Endothelial cell (in vitro differentiated cells): ENCODE measurements around the gene MTIF3. TPM values are rescaled to one million over a fixed set of nuclear protein-coding genes. Genes with fewer than 3 reads are reported as not detected.

Experiments
- DNase-seq: peaks from one replicate; pipeline ENCODE4 v3.0.0; 2021; ENCODE audit warnings: low spot score
- H3K27ac Mint-ChIP-seq: one replicate; pipeline ENCODE4 v1.8.0; 2021; ENCODE audit warnings: mixed read lengths, inconsistent platforms; ENCODE audit not compliant: unreplicated experiment
- H3K27me3 Mint-ChIP-seq: one replicate; pipeline ENCODE4 v1.8.0; 2021; ENCODE audit warnings: mild to moderate bottlenecking, moderate library complexity, mixed read lengths, inconsistent platforms; ENCODE audit not compliant: unreplicated experiment
- H3K36me3 Mint-ChIP-seq: one replicate; pipeline ENCODE4 v1.8.0; 2021; ENCODE audit warnings: mild to moderate bottlenecking, low read depth, mixed read lengths, inconsistent platforms; ENCODE audit not compliant: unreplicated experiment
- H3K4me1 Mint-ChIP-seq: one replicate; pipeline ENCODE4 v1.8.0; 2021; ENCODE audit warnings: mild to moderate bottlenecking, mixed read lengths, inconsistent platforms; ENCODE audit not compliant: unreplicated experiment
- H3K4me3 Mint-ChIP-seq: one replicate; pipeline ENCODE4 v1.8.0; 2021; ENCODE audit warnings: mild to moderate bottlenecking, mixed read lengths, inconsistent platforms; ENCODE audit not compliant: unreplicated experiment
- H3K9me3 Mint-ChIP-seq: one replicate; pipeline ENCODE4 v1.8.0; 2021; ENCODE audit warnings: mixed read lengths, inconsistent platforms; ENCODE audit not compliant: unreplicated experiment
- total RNA-seq: library from RNA; stranded (reverse); fragmentation: NEBNext Ultra II Directional; extraction: Animal tissue kit (Norgen Biotek cat#: 25700); gene quantifications from one replicate; pipeline ENCODE4 v1.2.1, GENCODE V29; 2021; ENCODE audit not compliant: unreplicated experiment
- TF ChIP-seq, protein P1 (sequence below): fragments of 200-600 bp; sonication (generic); IDR thresholded peaks from one replicate; pipeline ENCODE4 v1.5.0; 2021; ENCODE audit warnings: antibody characterized with exemption; ENCODE audit not compliant: unreplicated experiment

MTIF3 gene
- total RNA-seq, 1 donor from 2014 or later = 51.2 TPM

- Mint-ChIP-seq H3K36me3 (peaks cover 26% of the 10 kb centered on the region), H3K4me3 (no peak overlapping the region), H3K27ac (no peak overlapping the region), H3K4me1 (peaks cover 16% of the 10 kb centered on the region), H3K27me3 (peaks cover 2% of the 10 kb centered on the region), H3K9me3 (no peaks in the 10 kb centered on the region)
- TF ChIP-seq, protein P1, sequence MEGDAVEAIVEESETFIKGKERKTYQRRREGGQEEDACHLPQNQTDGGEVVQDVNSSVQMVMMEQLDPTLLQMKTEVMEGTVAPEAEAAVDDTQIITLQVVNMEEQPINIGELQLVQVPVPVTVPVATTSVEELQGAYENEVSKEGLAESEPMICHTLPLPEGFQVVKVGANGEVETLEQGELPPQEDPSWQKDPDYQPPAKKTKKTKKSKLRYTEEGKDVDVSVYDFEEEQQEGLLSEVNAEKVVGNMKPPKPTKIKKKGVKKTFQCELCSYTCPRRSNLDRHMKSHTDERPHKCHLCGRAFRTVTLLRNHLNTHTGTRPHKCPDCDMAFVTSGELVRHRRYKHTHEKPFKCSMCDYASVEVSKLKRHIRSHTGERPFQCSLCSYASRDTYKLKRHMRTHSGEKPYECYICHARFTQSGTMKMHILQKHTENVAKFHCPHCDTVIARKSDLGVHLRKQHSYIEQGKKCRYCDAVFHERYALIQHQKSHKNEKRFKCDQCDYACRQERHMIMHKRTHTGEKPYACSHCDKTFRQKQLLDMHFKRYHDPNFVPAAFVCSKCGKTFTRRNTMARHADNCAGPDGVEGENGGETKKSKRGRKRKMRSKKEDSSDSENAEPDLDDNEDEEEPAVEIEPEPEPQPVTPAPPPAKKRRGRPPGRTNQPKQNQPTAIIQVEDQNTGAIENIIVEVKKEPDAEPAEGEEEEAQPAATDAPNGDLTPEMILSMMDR = no peak
- no peak for DNase-seq
Measured at GRCh38 chr13:27432611-27433210, 17.7 kb downstream of the MTIF3 start.

GRCh38 chr13:27432180-27432579, 18.2 kb downstream of the MTIF3 start:
- H3K4me1 Mint-ChIP-seq = peaks cover 20% of the 10 kb centered on the region
- peaks cover 28% of the 10 kb centered on the region for H3K36me3 Mint-ChIP-seq
- TF ChIP-seq, protein P1 = no peak

DNA sequence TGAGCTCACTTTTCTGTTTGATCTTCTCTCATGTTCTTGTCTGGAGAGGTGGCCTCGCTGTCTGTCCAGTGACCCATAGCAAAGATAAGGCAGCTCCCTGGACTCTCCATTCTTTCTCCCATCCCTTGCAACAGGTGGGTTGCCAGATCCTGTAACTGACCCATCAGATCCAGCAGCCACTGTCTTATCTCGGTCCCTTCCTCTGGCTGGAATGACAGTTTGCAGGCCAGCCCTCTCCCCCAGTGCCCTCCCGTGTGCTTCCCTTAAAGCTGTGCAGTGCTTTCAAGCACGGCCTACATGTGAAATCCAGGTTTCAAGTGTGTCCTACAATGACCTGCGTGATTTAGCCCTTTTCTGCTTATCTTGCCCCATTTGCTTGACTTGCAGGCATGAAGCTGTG, 22.2 kb downstream of the MTIF3 start:
- DNase-seq = no peak

More at GRCh38 chr13:27432180-27432579, 18.2 kb downstream of the MTIF3 start:
- Mint-ChIP-seq H3K27ac (no peak overlapping the region), H3K4me3 (no peak overlapping the region), H3K27me3 (peaks cover 3% of the 10 kb centered on the region), H3K9me3 (no peaks in the 10 kb centered on the region)
- no peak for DNase-seq

GRCh38 chr13:27427641-27428040, 22.7 kb downstream of the MTIF3 start:
- Mint-ChIP-seq H3K4me1 (peaks cover 29% of the 10 kb centered on the region), H3K36me3 (peaks cover 17% of the 10 kb centered on the region), H3K27ac (no peak overlapping the region), H3K9me3 (no peaks in the 10 kb centered on the region), H3K4me3 (no peak overlapping the region), H3K27me3 (peaks cover 8% of the 10 kb centered on the region)
- TF ChIP-seq, protein P1 = no peak
- no peak for DNase-seq

More for the DNA sequence above, 22.2 kb downstream of the MTIF3 start:
- TF ChIP-seq, protein P1 = no peak
- no peaks in the 10 kb centered on the region for H3K9me3 Mint-ChIP-seq
- no peak overlapping the region for H3K4me3 Mint-ChIP-seq
- H3K27me3 Mint-ChIP-seq = peaks cover 8% of the 10 kb centered on the region
- H3K27ac Mint-ChIP-seq = no peak overlapping the region
- H3K4me1 Mint-ChIP-seq = peaks cover 29% of the 10 kb centered on the region
- peaks cover 17% of the 10 kb centered on the region for H3K36me3 Mint-ChIP-seq

DNA sequence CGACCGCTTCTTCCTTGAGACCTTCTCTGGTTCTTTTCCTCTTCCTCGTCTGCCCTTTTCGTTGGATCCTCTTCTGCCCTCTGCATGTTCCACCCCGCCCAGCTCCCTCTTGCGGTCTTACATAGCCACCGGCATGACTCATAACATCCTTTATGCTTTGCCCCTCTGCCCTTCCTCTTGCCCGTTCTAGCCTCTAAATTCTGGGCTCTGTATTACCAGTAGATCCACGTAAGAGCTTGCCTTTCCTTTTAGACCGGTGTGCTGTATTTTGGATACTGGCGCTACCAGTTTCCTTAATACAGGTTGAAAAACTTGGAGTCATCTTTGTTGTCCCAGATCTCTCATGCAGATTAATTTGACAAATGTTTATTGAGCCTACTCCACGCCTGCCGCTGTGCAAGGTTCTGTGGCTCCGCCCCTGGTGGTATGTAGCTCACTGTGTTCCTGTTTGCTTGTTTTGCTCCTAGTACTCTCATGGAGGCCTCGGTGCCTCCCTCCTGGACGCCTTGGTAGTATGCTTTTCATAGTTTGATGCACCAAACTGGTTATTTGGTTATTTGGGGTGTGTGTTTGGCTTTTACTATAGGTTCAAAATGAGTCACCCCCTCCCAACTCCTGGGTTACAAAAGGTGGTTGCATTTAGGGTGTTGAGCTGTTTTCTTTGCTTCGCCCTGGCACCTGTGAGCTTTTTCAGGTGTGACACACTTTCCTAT, 24.3 kb downstream of the MTIF3 start:
- Mint-ChIP-seq H3K36me3 (peaks cover 15% of the 10 kb centered on the region), H3K4me1 (peaks cover 29% of the 10 kb centered on the region), H3K27me3 (peaks cover 8% of the 10 kb centered on the region), H3K4me3 (peak overlapping the region; percentile 74), H3K27ac (peak overlapping the region; percentile 73), H3K9me3 (no peaks in the 10 kb centered on the region)
- TF ChIP-seq, protein P1 = no peak
- peak; percentile 41 for DNase-seq
